CD4-positive, alpha-beta memory T cell (primary cell): Measurements from ENCODE around the gene WNT3A. TPM values are rescaled to one million over a fixed set of nuclear protein-coding genes. Genes with fewer than 3 reads are reported as not detected.
A peak's percentile ranks its signal among the peaks of the same experiment; 100 is the strongest.

Experiments used
- CTCF ChIA-PET: fragments of 350-600 bp; sonication (Branson Sonifier 250); formaldehyde crosslinking; loops from one replicate; lab custom pipeline; 2021; ENCODE audit warnings: inconsistent platforms; ENCODE audit not compliant: partially characterized antibody; lab: Charles Lee
- POLR2A ChIA-PET: fragments of 350-600 bp; sonication (Branson Sonifier 250); formaldehyde crosslinking; loops from one replicate; lab custom pipeline; 2021; ENCODE audit not compliant: partially characterized antibody; lab: Charles Lee
- DNase-seq, 5 donors: peaks; one replicate each; pipeline versions ENCODE4 v3.0.0 to v3.0.0-alpha.2; 2020 to 2022; ENCODE audit warnings: mixed read lengths in 1 of 5
- H3K27ac ChIP-seq: one replicate; pipeline ENCODE4 v1.7.0; 2013; ENCODE audit warnings: low read depth, low read length
- H3K27me3 ChIP-seq: 2 replicates; pipeline ENCODE4 v1.7.0; 2013; ENCODE audit warnings: mild to moderate bottlenecking, low read length, moderate library complexity; ENCODE audit not compliant: insufficient read depth
- H3K36me3 ChIP-seq: 2 replicates; pipeline ENCODE4 v1.7.0; 2013; ENCODE audit warnings: mild to moderate bottlenecking, low read length, moderate library complexity; ENCODE audit not compliant: insufficient read depth
- H3K4me1 ChIP-seq: 2 replicates; pipeline ENCODE4 v1.7.0; 2013; ENCODE audit warnings: mild to moderate bottlenecking, low read length, moderate library complexity; ENCODE audit not compliant: insufficient read depth
- H3K4me3 ChIP-seq, 2 donors: one replicate each; pipeline ENCODE4 v1.7.0; 2013; ENCODE audit warnings: low read length in 2 of 2, mild to moderate bottlenecking in 1 of 2
- H3K9me3 ChIP-seq, 2 donors: one replicate each; pipeline ENCODE4 v1.7.0; 2013; ENCODE audit warnings: low read length in 2 of 2, control low read depth in 1 of 2; ENCODE audit not compliant: control insufficient read depth in 1 of 2
- H3K27ac Mint-ChIP-seq, 7 donors: one replicate each; pipeline ENCODE4 v1.8.0; 2020 to 2021; ENCODE audit warnings: mixed read lengths in 7 of 7, mild to moderate bottlenecking in 6 of 7, inconsistent platforms in 3 of 7, moderate library complexity in 3 of 7
- H3K27me3 Mint-ChIP-seq, 2 donors: one replicate each; pipeline ENCODE4 v1.8.0; 2020 to 2021; ENCODE audit warnings: mixed read lengths in 2 of 2
- H3K36me3 Mint-ChIP-seq, 2 donors: one replicate each; pipeline ENCODE4 v1.8.0; 2020 to 2021; ENCODE audit warnings: mixed read lengths in 2 of 2, inconsistent platforms in 1 of 2, mild to moderate bottlenecking in 1 of 2
- H3K4me1 Mint-ChIP-seq, 4 donors: one replicate each; pipeline ENCODE4 v1.8.0; 2020 to 2021; ENCODE audit warnings: mixed read lengths in 4 of 4, mild to moderate bottlenecking in 1 of 4
- H3K4me3 Mint-ChIP-seq, 8 donors: one replicate each; pipeline ENCODE4 v1.8.0; 2020 to 2021; ENCODE audit warnings: mixed read lengths in 8 of 8, mild to moderate bottlenecking in 7 of 8, moderate library complexity in 6 of 8, inconsistent platforms in 3 of 8
- H3K9me3 Mint-ChIP-seq, 8 donors: one replicate each; pipeline ENCODE4 v1.8.0; 2020 to 2021; ENCODE audit warnings: mixed read lengths in 8 of 8, mild to moderate bottlenecking in 5 of 8, inconsistent platforms in 3 of 8, moderate library complexity in 1 of 8
- intact Hi-C: fragments of 100-400 bp; cut with micrococcal nuclease; formaldehyde crosslinking; loops from one replicate; pipeline ENCODE4 v1.15.1; 2023
- polyA plus RNA-seq, 2 donors: library from polyadenylated mRNA; unstranded; fragments of 300-500 nt; fragmentation: Illumina TruSeq; gene quantifications; one replicate each; pipeline ENCODE4 v1.2.3, GENCODE V29; 2021
- total RNA-seq, 2 experiments: library from RNA; stranded (reverse); gene quantifications; one replicate each; pipeline ENCODE4 v1.2.3, GENCODE V29; 2021

Gene WNT3A
- total and polyA plus RNA-seq, 4 experiments from 2014 or later: not detected

DNA sequence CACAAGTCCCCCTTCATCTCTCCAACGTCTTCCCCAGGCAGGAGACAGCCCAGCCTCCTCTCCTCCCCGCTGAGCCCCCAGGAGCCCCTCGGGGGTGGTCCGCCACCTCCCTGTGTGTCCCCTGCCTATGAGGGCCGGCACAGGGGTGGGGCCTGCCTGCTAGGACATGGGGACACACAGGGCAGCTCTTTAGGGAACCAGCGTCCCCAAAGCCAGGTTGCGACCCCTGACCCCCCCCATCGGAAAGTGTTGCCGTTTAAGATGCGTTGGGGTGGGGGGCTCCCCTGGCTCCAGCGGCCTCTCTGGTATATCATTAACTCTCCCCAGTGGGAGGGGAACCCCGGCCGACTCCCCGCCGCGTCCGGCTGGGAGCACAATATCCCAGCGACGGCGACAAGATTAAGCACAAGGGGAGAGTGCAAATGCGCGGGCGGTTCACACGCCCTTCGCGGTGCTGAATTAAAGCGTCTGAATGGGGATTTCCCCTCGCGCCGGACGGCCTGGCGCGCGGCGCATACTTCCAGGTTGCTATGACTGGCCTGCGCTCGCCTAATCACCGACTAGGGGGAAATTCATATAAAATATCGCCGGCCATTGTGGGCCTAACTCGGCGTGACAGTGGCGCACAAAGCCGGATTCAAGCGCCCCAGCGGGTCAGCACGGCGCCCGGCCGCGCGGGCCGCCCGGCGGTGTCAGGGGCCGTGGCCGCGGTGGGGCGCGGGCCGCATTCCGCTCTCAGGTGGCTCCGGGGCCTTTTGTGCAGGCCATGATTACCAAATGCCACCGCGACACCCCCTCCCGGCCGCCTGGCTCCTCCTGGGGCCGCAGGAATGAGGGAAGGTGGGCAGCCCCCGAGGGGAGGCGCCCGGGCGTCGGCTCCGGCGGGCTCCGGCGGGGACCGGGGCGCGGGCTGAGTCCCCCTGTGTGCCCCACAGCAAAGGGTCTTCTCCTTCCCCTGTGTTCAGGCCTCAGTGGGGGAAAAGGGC, 30.9 kb downstream of the WNT3A start:
- peak in 2 of 5 donors; percentile 9 to 10 for DNase-seq
- intact Hi-C loops: no loop called here
- CTCF ChIA-PET: no interaction called here
- POLR2A ChIA-PET: no interaction called here
- Mint-ChIP-seq H3K27me3 (peaks cover 27 to 31% of the 10 kb centered on the region in 2 donors), H3K27ac (no peak overlapping the region), H3K36me3 (no peaks in the 10 kb centered on the region), H3K4me1 (peaks cover 0 to 3% (median under 1%) of the 10 kb centered on the region in 4 donors), H3K4me3 (peak overlapping the region in 6 of 8 donors; percentile 31 to 70 (median 44)), H3K9me3 (peaks cover 0 to 2% (median 0%) of the 10 kb centered on the region in 8 donors)
- Histone ChIP-seq H3K9me3 (no peaks in the 10 kb centered on the region), H3K27ac (no peak overlapping the region), H3K36me3 (no peaks in the 10 kb centered on the region), H3K4me1 (peaks cover 7% of the 10 kb centered on the region), H3K4me3 (no peak overlapping the region), H3K27me3 (peaks cover 23% of the 10 kb centered on the region)

DNA sequence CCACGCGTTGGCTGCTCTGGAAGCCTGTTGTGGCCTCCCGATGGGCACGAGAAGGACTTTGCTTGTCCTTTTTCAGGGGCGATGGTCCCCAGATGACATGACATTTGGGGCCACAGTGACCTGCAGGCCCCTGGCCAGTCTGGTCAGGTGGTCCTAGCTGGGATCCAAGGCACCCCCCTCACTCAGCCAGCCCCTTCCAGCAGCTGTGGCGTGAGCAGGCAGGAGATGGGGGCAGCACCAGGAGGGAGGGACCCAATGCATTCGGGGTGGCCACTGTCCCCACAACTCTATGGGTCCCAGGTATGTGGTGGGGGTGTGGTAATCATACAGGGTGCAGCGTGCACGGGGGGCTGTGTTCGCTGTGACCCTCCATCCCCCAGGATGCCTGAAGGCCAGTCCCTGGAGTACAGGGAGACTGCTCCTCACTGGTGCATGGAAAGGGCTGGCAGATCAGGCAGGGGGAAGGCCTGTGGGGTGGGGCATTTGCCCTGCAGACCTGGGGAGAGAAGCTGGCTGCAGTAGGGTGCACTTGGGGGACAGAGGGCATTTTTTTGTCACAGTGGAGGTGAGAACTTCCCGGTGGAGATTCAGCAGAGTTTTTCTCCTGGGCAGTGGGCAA, 31.7 kb downstream of the WNT3A start:
- Mint-ChIP-seq H3K36me3 (no peaks in the 10 kb centered on the region), H3K4me3 (peak overlapping the region in 1 of 8 donors; percentile 2), H3K27me3 (peaks cover 26 to 30% of the 10 kb centered on the region in 2 donors), H3K9me3 (peaks cover 0 to 1% (median 0%) of the 10 kb centered on the region in 8 donors), H3K4me1 (peaks cover 0 to 3% (median under 1%) of the 10 kb centered on the region in 4 donors), H3K27ac (no peak overlapping the region)
- Histone ChIP-seq H3K9me3 (no peaks in the 10 kb centered on the region), H3K36me3 (no peaks in the 10 kb centered on the region), H3K27ac (no peak overlapping the region), H3K27me3 (peaks cover 23% of the 10 kb centered on the region), H3K4me3 (no peak overlapping the region), H3K4me1 (peaks cover 7% of the 10 kb centered on the region)
- intact Hi-C loops: no loop called here
- CTCF ChIA-PET: no interaction called here
- POLR2A ChIA-PET: no interaction called here
- DNase-seq: no peak

DNA sequence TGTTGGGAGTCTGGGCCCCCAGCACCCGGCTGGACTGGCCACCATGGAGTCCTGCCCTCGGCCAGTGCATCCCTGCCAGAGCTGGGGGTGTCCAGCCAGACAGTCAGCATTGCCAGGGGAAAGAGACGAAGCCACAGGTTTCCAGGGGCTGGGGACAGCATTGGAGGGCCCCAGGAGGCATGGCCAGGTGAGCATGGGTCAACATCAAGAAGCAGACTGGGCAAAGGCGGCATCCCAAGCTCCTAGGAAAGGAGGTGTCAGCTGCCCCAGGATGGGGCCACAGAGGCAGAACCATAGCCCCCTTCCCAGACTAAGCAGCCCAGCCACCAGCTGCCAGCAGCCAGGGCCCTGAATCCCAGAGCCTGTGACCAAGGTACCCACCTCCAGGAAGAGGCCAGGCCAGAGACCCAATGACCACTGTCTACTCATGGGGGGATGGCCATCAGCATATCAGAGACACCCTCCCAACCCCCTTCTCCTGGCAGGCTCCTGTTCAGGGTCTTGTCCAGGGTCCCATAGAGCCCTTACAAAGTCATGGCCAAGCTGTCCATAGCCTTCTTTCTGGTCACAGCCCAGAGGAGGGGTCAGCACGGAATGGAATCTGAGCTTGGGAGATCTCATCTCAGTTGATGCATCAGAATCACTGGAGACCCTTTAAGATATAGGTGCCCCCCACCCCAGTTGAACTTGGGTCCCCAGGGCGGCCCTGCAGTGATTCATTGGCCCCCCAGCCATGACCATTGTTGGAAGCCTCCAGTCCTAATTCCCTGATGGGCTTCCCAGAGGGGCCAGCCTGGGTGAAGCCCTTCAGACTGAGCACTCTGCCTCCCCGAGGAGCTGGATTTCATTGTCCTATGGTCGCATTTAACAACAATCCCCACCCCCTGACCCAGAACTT, 32.5 kb downstream of the WNT3A start:
- Histone ChIP-seq H3K27me3 (peaks cover 23% of the 10 kb centered on the region), H3K27ac (no peak overlapping the region), H3K4me3 (no peak overlapping the region), H3K4me1 (peaks cover 7% of the 10 kb centered on the region), H3K9me3 (no peaks in the 10 kb centered on the region), H3K36me3 (no peaks in the 10 kb centered on the region)
- H3K4me3 Mint-ChIP-seq: no peak overlapping the region
- no peak for DNase-seq
- H3K9me3 Mint-ChIP-seq: peaks cover 0 to 1% (median 0%) of the 10 kb centered on the region in 8 donors
- H3K4me1 Mint-ChIP-seq: peaks cover 0 to 3% (median under 1%) of the 10 kb centered on the region in 4 donors
- no peak overlapping the region for H3K27ac Mint-ChIP-seq
- H3K36me3 Mint-ChIP-seq: no peaks in the 10 kb centered on the region
- ChIA-PET CTCF (no interaction called here), POLR2A (no interaction called here)
- peaks cover 25 to 26% of the 10 kb centered on the region in 2 donors for H3K27me3 Mint-ChIP-seq
- intact Hi-C loops: no loop called here

DNA sequence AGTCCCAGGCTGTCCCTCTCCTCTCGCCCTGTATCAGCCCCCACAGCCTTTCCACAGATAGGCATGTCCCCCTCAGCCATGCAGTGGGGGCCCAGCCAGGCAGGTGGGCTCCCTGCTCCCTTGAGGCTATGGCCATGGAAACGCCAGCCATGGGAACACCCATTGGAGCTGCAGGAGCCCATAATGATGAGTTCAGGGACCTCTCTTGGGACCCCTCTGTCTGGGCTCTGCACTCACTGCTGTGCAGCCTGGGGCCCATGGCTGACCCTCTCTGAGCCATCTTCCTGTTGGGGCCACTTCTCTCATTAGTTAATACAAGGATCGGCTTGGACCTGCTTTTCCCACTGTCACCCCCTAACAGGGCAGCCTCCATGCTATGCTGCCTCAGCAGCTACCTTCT, 33.2 kb downstream of the WNT3A start:
- Mint-ChIP-seq H3K4me3 (no peak overlapping the region), H3K9me3 (peaks cover 0 to 1% (median 0%) of the 10 kb centered on the region in 8 donors)
- intact Hi-C loops: no loop called here

DNA sequence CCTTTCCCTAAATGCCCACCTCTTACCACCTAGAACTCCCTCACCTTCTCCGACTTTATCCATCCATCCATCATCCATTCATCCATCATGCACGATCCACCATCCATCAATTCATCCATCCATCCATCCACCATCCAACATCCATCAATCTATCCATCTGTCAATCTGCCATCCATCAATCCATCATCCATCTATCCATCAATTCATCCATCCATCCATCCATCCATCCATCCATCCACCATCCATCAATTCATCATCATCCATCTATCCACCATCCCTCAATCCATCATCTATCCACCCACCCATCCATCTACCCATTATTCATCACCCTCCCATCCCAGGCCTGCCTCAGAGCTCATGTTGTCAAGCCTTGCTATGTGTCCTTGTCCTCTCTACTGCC, 34.5 kb downstream of the WNT3A start:
- peaks cover 0 to 1% (median 0%) of the 10 kb centered on the region in 8 donors for H3K9me3 Mint-ChIP-seq
- H3K4me1 ChIP-seq: peaks cover 7% of the 10 kb centered on the region
- no peaks in the 10 kb centered on the region for H3K36me3 Mint-ChIP-seq
- peaks cover 0 to 3% (median under 1%) of the 10 kb centered on the region in 4 donors for H3K4me1 Mint-ChIP-seq
- intact Hi-C loops: no loop called here
- no peaks in the 10 kb centered on the region for H3K36me3 ChIP-seq
- no peak overlapping the region for H3K27ac Mint-ChIP-seq
- H3K27me3 ChIP-seq: peaks cover 23% of the 10 kb centered on the region
- H3K9me3 ChIP-seq: no peaks in the 10 kb centered on the region
- no peak overlapping the region for H3K4me3 ChIP-seq
- no peak overlapping the region for H3K27ac ChIP-seq
- ChIA-PET POLR2A (no interaction called here), CTCF (no interaction called here)
- H3K4me3 Mint-ChIP-seq: no peak overlapping the region
- DNase-seq: no peak
- peaks cover 15 to 20% of the 10 kb centered on the region in 2 donors for H3K27me3 Mint-ChIP-seq

More for the DNA sequence above, 33.2 kb downstream of the WNT3A start:
- ChIA-PET POLR2A (no interaction called here), CTCF (no interaction called here)
- peaks cover 0 to 3% (median under 1%) of the 10 kb centered on the region in 4 donors for H3K4me1 Mint-ChIP-seq
- peaks cover 7% of the 10 kb centered on the region for H3K4me1 ChIP-seq
- H3K4me3 ChIP-seq: no peak overlapping the region
- H3K27ac Mint-ChIP-seq: no peak overlapping the region
- H3K36me3 ChIP-seq: no peaks in the 10 kb centered on the region
- no peak overlapping the region for H3K27ac ChIP-seq
- H3K9me3 ChIP-seq: no peaks in the 10 kb centered on the region
- DNase-seq: no peak
- H3K36me3 Mint-ChIP-seq: no peaks in the 10 kb centered on the region
- H3K27me3 Mint-ChIP-seq: peaks cover 20 to 25% of the 10 kb centered on the region in 2 donors
- H3K27me3 ChIP-seq: peaks cover 23% of the 10 kb centered on the region

DNA sequence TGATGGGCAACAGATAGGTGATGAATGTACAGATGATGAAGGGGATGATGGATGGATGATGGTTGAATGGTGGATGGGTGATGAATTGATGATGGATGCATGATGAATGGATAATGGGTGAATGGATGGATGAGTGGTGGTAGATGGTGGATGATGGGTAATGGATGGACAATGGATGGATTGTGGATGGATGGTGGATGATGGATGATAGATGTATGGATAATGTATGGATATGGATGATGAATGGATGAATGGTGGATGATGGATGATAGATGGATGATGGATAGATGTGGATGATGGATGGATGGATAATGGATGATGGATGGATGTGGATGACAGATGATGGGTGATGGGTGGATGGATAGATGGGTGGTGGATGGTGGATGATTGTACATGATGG, 35.7 kb downstream of the WNT3A start:
- Histone ChIP-seq H3K9me3 (no peaks in the 10 kb centered on the region), H3K36me3 (no peaks in the 10 kb centered on the region), H3K27me3 (peaks cover 17% of the 10 kb centered on the region), H3K4me3 (no peak overlapping the region), H3K27ac (no peak overlapping the region), H3K4me1 (peaks cover 4% of the 10 kb centered on the region)
- DNase-seq: no peak
- POLR2A ChIA-PET: no interaction called here
- H3K9me3 Mint-ChIP-seq: peaks cover 0 to 1% (median 0%) of the 10 kb centered on the region in 8 donors
- H3K36me3 Mint-ChIP-seq: no peaks in the 10 kb centered on the region
- intact Hi-C loops: no loop called here
- peaks cover 0 to 5% (median under 1%) of the 10 kb centered on the region in 4 donors for H3K4me1 Mint-ChIP-seq
- no peak overlapping the region for H3K27ac Mint-ChIP-seq
- no peak overlapping the region for H3K4me3 Mint-ChIP-seq
- CTCF ChIA-PET: no interaction called here
- H3K27me3 Mint-ChIP-seq: peaks cover 11 to 16% of the 10 kb centered on the region in 2 donors
